Caco-2 (cell line): ENCODE results near the gene NAGLU. TPM values are rescaled to one million over a fixed set of nuclear protein-coding genes. Genes with fewer than 3 reads are reported as not detected.

Experiments used
- BruUV-seq: library from RNA; stranded (reverse); fragments of 400-500 nt; replicated peaks from 2 replicates; lab custom pipeline; 2021; lab: Mats Ljungman, UMichigan
- CTCF ChIA-PET: fragments of 300-600 bp; sonication (Branson Sonifier 250); formaldehyde crosslinking; loops from one replicate; lab custom pipeline; 2022; ENCODE audit warnings: antibody characterized with exemption; lab: Charles Lee
- POLR2A ChIA-PET: fragments of 300-600 bp; sonication (Branson Sonifier 250); formaldehyde crosslinking; loops from one replicate; lab custom pipeline; 2022; ENCODE audit warnings: antibody characterized with exemption; lab: Charles Lee
- DNase-seq, 2 experiments: peaks; one replicate each; pipeline versions ENCODE4 v3.0.0 to v3.0.0-alpha.2; 2020 to 2022
- H3K27me3 ChIP-seq: replicated peaks from 2 replicates; pipeline ENCODE4 v1.6.0; 2011; ENCODE audit warnings: low read length; ENCODE audit not compliant: control insufficient read depth, insufficient read depth
- H3K36me3 ChIP-seq: 2 replicates; pipeline ENCODE4 v1.5.1; 2011; ENCODE audit warnings: low read length; ENCODE audit not compliant: control insufficient read depth, insufficient read depth
- H3K4me1 ChIP-seq: fragments of 250-450 bp; sonication (Bioruptor Pico); 2 replicates; pipeline ENCODE4 v1.5.1; 2020; ENCODE audit warnings: mild to moderate bottlenecking
- H3K4me3 ChIP-seq: 2 replicates; pipeline ENCODE4 v1.5.1; 2011; ENCODE audit warnings: low read depth, mild to moderate bottlenecking, control low read depth, low read length
- H3K9me3 ChIP-seq: fragments of 250-450 bp; sonication (Bioruptor Pico); 2 replicates; pipeline ENCODE4 v1.5.1; 2020; ENCODE audit warnings: mild to moderate bottlenecking, moderate library complexity
- H3K27ac Mint-ChIP-seq: one replicate; pipeline ENCODE4 v1.8.0; 2022; ENCODE audit warnings: mixed read lengths; ENCODE audit not compliant: unreplicated experiment
- H3K27me3 Mint-ChIP-seq: one replicate; pipeline ENCODE4 v1.8.0; 2022; ENCODE audit warnings: mixed read lengths; ENCODE audit not compliant: insufficient read depth, unreplicated experiment
- H3K36me3 Mint-ChIP-seq: one replicate; pipeline ENCODE4 v1.8.0; 2022; ENCODE audit warnings: mild to moderate bottlenecking, mixed read lengths; ENCODE audit not compliant: insufficient read depth, unreplicated experiment
- H3K4me1 Mint-ChIP-seq: one replicate; pipeline ENCODE4 v1.8.0; 2022; ENCODE audit warnings: low read depth, mixed read lengths; ENCODE audit not compliant: unreplicated experiment
- H3K4me3 Mint-ChIP-seq: one replicate; pipeline ENCODE4 v1.8.0; 2022; ENCODE audit warnings: mild to moderate bottlenecking, moderate library complexity, mixed read lengths; ENCODE audit not compliant: unreplicated experiment
- H3K9me3 Mint-ChIP-seq: one replicate; pipeline ENCODE4 v1.8.0; 2022; ENCODE audit warnings: mixed read lengths; ENCODE audit not compliant: unreplicated experiment
- CTCF ChIP-seq, 2 experiments: fragments of 200-600 bp in 1 of 2; IDR thresholded peaks; 1 replicate in 1 of 2; 2 replicates in 1 of 2; pipeline versions ENCODE4 v1.5.1 to v1.8.0; 2011 to 2022; ENCODE audit warnings: antibody characterized with exemption in 1 of 2, control low read depth in 1 of 2, inconsistent platforms in 1 of 2, low read depth in 1 of 2, low read length in 1 of 2, mild to moderate bottlenecking in 1 of 2, moderate library complexity in 1 of 2; ENCODE audit not compliant: insufficient read depth in 1 of 2, severe bottlenecking in 1 of 2, unreplicated experiment in 1 of 2
- intact Hi-C: fragments of 100-400 bp; cut with micrococcal nuclease; formaldehyde crosslinking; loops from one replicate; pipeline ENCODE4 v1.10.0; 2022; ENCODE audit not compliant: unreplicated experiment
- total RNA-seq: library from RNA; stranded (reverse); gene quantifications from 2 replicates; pipeline ENCODE4 v1.2.3, GENCODE V29; 2022

NAGLU gene
- total RNA-seq, 1 experiment from 2014 or later = 28.7 TPM

GRCh38 chr17:42526031-42526444 lies 10.0 kb upstream of the NAGLU start:
- Mint-ChIP-seq H3K36me3 (peaks cover 13% of the 10 kb centered on the region), H3K9me3 (no peaks in the 10 kb centered on the region), H3K4me1 (peaks cover 47% of the 10 kb centered on the region), H3K4me3 (no peak overlapping the region), H3K27me3 (no peaks in the 10 kb centered on the region), H3K27ac (no peak overlapping the region)
- no peaks in the 10 kb centered on the region for H3K27me3 ChIP-seq
- peaks cover 52% of the 10 kb centered on the region for H3K4me1 ChIP-seq
- no peak overlapping the region for H3K4me3 ChIP-seq
- peaks cover 1% of the 10 kb centered on the region; the same call in 1 of the 2 replicates for H3K36me3 ChIP-seq
- ChIA-PET CTCF (no interaction called here), POLR2A (no interaction called here)
- DNase-seq = no peak
- no TSS peak for BruUV-seq
- intact Hi-C loops = no loop called here
- no peaks in the 10 kb centered on the region for H3K9me3 ChIP-seq
- no peak for TF ChIP-seq CTCF (IDR thresholded peaks at IDR 0.05; ENCODE audit: insufficient read depth in 1 of 2, low read depth in 1 of 2, low read length in 1 of 2, severe bottlenecking in 1 of 2, unreplicated experiment in 1 of 2)

GRCh38 chr17:42527932-42528331 lies 8.1 kb upstream of the NAGLU start:
- no peak for DNase-seq
- H3K27ac Mint-ChIP-seq = no peak overlapping the region
- Histone ChIP-seq H3K9me3 (no peaks in the 10 kb centered on the region), H3K4me3 (no peak overlapping the region), H3K36me3 (no peaks in the 10 kb centered on the region; the same call in 1 of the 2 replicates), H3K4me1 (peaks cover 40% of the 10 kb centered on the region), H3K27me3 (no peaks in the 10 kb centered on the region)
- H3K9me3 Mint-ChIP-seq = no peaks in the 10 kb centered on the region
- POLR2A ChIA-PET = no interaction called here
- peaks cover 12% of the 10 kb centered on the region for H3K36me3 Mint-ChIP-seq
- H3K4me3 Mint-ChIP-seq = no peak overlapping the region
- no peak for TF ChIP-seq CTCF (IDR thresholded peaks at IDR 0.05; ENCODE audit: insufficient read depth in 1 of 2, low read depth in 1 of 2, low read length in 1 of 2, severe bottlenecking in 1 of 2, unreplicated experiment in 1 of 2)
- H3K4me1 Mint-ChIP-seq = peaks cover 37% of the 10 kb centered on the region
- no TSS peak for BruUV-seq
- H3K27me3 Mint-ChIP-seq = no peaks in the 10 kb centered on the region
- intact Hi-C loops = loop anchor here (1.0 kb wide), 1 partner anchor 205 kb away; no protein-coding TSS in a partner anchor
- CTCF ChIA-PET = interaction anchor here (0.6 to 1.3 kb wide), 22 partner anchors 8 to 1474 kb away, joined by 3 to 22 read pairs (median 5); partner anchors contain the start of genes CAVIN1, NAGLU, PSMC3IP and STAT3

- no peaks in the 10 kb centered on the region for H3K27me3 Mint-ChIP-seq
- no TSS peak for BruUV-seq
- no peak for DNase-seq
- no peaks in the 10 kb centered on the region for H3K36me3 ChIP-seq
- H3K9me3 ChIP-seq = no peaks in the 10 kb centered on the region
- H3K27me3 ChIP-seq = no peaks in the 10 kb centered on the region
- ChIA-PET CTCF (interaction anchor here (0.7 kb wide), 3 partner anchors 50 to 233 kb away, joined by 3 to 4 read pairs (median 4); no protein-coding TSS in a partner anchor), POLR2A (no interaction called here)
- TF ChIP-seq CTCF (IDR thresholded peaks at IDR 0.05; ENCODE audit: insufficient read depth in 1 of 2, low read depth in 1 of 2, low read length in 1 of 2, severe bottlenecking in 1 of 2, unreplicated experiment in 1 of 2) = no peak
- intact Hi-C loops = no loop called here
- peaks cover 12% of the 10 kb centered on the region for H3K36me3 Mint-ChIP-seq
- H3K4me1 ChIP-seq = peaks cover 31% of the 10 kb centered on the region
- H3K4me1 Mint-ChIP-seq = peaks cover 42% of the 10 kb centered on the region
- H3K9me3 Mint-ChIP-seq = no peaks in the 10 kb centered on the region
- H3K27ac Mint-ChIP-seq = no peak overlapping the region
- no peak overlapping the region for H3K4me3 Mint-ChIP-seq
- no peak overlapping the region for H3K4me3 ChIP-seq
These were observed 7.0 kb upstream of the NAGLU start for GRCh38 chr17:42529061-42529460.
